COLO829 (cell line): ENCODE measurements around the gene DND1.
"Not testable (repeated sequence)": the region's sequence is repeated elsewhere in the genome, so short reads cannot be mapped to it uniquely, and the experiment has no call there.

Source experiments
- DNase-seq: peaks from one replicate; pipeline ENCODE4 v3.0.0; 2012; ENCODE audit warnings: low spot score

Gene DND1

DNA sequence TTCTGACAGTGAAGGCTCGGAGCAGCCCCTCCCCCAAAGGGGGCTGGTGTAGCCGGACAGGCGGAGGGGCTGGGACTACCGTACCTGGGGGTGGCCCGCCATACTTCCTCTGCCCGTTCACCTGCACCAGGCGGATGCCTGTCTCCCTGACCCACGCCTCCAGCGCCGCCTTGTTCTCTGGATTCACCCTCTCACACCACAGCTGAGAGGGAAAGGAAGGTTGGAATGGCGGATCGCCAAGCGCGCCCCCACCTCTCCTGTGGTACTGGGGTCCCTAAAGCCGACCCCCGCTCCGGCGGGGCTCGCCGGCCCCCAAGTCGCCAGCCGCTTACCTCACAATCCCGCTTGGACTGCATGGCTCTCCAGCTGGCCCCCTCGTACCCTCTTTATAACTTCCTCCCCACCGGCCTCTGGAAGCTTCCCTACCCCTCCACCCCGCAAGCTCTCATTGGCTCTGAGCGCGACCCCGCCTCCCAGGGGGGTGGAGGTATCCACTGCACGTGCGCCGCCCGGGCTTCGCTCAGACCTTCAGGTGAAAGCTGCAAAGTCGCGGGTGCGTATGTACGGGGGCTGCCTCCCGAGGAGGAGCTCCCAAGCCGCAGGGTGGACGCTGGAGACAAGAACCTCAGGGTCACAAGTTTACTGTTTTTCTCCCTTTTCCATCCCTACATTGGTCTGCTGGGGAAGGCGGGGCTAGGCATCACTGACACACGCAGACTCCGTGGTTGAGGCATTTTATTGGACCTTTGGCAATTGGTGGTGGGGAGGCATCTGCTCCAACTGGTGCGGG is at the start of gene DND1:
TSS of gene DND1 (minus strand) at position 390 of the 790 bp plus-strand sequence. CDS start at position 356, 34 bp downstream.
- DNase-seq = no peak

- not testable (repeated sequence) for DNase-seq
Measured at GRCh38 chr5:140721395-140721794, 48.0 kb upstream of the DND1 start.

DNA sequence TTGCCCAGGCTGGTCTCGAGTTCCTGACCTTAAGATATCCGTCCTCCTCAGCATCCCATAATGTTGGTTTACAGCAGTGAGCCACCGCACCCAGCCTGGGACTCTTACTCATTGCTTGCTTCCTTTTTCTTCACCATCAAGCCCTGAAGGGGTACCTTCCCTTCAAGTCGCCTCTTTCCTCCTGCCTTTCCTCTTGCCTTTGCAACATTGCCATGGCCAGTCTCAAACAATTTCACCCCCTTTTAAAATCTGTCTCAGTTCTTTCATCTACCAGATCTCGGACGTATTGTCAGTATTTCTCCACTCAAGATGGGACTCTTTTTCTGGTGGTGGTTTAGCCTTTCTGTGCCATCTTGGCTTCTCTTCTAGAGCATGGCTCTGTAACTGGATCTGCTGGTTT is 47.4 kb upstream of the DND1 start:
- DNase-seq = not testable (repeated sequence)

- DNase-seq = no peak
Measured at GRCh38 chr5:140718266-140718592, 44.9 kb upstream of the DND1 start.

- not testable (repeated sequence) for DNase-seq
Measured at GRCh38 chr5:140716238-140716637, 42.9 kb upstream of the DND1 start.

DNA sequence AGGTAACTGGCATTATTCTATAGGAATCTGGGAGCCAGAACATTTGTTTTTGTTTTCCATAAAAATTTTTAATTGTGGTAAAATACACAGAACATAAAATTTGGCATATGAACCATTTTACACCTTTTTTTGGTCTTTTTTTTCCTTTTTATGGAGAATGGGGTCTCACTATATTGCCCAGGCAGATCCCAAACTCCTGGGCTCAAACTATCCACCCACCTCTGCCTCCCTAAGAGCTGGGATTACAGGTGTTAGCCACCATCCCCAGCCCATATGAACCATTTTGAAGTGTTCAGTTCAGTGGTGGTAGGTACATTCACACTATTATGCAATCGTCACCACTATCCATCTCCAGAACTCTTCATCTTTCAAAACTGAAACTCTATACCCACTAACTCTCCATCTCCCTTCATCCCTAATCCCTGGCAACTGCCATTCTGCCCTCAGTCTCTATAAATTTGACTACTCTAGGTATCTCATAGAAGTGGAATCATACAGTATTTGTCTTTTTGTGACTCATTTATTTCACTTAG is 40.3 kb upstream of the DND1 start:
- DNase-seq = no peak

DNA sequence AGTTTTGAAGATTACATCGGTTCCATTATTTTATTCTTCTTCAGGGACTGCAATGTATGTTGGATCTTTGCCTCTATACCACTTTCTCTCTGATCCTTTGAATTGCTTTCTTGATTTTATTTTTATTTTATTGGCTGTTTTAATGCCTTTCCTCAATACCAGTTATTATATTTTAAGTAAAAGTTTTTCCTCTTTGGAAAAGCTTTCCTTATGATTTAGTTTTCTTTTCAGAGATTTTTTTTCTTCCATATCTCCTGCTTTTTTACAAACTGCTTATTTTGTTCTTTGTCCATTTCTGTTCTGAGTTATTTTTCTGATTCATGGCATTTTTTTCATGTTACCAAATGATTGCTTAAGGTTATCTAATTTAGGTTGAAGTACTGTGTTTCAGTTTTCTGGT is 38.4 kb upstream of the DND1 start:
- no peak for DNase-seq

- peak; percentile 92 for DNase-seq
Measured at GRCh38 chr5:140710899-140711552, 37.6 kb upstream of the DND1 start.

DNA sequence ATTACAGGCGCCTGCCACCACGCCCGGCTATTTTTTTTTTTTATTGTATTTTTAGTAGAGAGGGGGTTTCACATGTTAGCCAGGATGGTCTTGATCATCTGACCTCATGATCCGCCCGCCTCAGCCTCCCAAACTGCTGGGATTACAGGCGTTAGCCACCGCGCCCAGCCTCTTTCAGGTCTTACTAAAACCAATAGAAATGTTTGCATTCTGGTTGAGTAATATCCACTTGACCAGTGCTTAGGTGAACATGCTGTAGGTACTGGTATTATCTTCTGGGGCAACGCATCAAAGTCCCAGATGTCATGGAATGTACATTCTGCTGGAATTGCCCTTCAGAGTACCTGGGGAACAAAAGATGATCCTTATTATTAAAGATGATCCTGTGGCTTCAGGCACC is 35.4 kb upstream of the DND1 start:
- DNase-seq = not testable (repeated sequence)

DNA sequence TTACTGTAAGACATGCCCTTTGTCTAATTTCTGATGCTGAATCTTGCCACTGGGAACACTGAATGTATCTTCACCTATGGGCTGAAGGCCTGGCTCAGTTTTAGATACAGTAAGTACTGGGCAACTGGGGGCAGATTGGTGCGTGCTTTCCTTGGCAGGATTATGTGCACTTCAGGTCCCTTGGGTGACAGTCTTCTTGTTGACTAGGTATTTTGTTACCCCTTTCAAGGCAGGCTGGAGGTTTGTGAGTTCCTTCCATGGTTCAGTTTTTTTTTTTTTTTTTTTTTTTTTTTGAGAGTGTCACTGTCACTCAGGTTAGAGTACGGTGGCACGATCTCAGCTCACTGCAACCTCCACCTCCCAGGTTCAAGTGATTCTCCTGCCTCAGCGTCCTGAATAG is 34.4 kb upstream of the DND1 start:
- DNase-seq = no peak

DNA sequence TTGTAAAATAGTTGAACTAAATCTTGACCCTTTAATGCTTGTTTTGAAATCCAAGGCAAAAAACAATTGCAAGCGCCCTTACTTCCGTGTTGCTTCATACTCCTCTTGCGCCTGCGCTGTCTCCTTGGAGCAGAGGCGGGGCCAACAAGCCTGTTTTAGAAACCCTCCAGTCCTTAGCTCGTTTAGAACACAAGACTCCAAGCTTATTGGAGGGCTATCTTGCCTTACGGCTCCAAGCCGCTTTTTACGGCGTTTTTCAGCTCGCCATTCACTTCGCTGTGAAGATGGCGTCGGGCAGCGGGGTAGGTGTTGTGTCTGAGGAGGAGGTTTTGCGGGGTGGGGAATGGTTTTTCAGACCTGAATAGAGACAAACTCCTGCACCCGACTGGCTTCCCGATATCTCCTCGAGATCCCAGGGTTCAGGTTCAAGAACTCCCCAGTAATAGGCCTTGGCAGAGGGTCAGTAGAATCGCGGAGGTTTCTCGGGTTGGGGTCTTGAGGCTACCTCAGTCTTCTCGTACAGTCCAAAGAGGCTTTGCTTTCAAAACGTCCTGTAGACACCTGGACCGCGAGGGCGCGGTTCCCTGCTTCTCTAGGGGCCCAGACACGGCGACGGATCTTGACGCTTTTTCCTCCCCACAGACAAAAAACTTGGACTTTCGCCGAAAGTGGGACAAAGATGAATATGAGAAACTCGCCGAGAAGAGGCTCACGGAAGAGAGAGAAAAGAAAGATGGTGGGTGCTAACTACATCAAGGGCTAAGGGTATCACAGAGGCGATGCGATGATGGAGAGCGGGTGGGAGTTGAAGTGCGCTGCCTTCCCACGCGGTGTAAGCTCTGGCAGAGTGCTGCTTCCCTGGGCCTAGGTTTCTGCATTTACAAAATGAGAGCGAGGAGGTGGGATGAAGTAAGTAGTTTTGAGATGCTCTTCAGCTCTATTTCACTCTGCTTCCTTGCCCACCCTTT is 27.1 kb upstream of the DND1 start, which contains the start of gene ZMAT2:
TSS of gene ZMAT2 (plus strand) at position 271 of the 968 bp plus-strand sequence. CDS start at position 285, 14 bp downstream.
- peak; percentile 92 for DNase-seq

DNA sequence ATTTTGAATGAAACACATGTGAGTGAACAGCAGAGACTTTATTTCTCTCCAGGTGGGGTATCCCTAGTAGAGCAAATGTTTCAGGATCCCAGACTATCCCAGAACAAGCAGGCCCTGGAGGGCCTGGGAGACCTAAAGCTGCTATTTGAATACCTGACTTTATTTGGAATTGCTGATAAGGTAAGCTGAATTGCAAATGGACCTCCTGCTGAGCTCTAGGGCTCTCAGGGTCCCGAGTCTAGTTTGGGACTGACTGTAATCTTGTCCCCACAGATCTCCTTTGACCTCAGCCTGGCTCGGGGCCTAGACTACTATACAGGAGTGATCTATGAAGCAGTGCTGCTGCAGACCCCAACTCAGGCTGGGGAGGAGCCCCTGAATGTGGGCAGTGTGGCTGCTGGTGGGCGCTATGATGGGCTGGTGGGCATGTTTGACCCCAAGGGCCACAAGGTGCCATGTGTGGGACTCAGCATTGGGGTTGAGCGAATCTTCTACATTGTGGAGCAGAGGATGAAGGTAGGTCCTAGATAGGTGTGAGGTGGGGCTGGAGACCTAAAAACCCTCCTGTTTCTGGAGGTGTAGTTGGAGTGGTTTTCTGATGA is 23.6 kb upstream of the DND1 start:
- no peak for DNase-seq

GRCh38 chr5:140694276-140694675 is 20.9 kb upstream of the DND1 start:
- no peak for DNase-seq

GRCh38 chr5:140690941-140691924 is 17.9 kb upstream of the DND1 start, which contains the start of the genes HARS1 and HARS2:
Gene HARS1, minus strand, starts transcription at chr5:140691370. Its CDS starts 66 bp downstream, at chr5:140691304.
Gene HARS2, plus strand, starts transcription at chr5:140691455. Its CDS starts 194 bp downstream, at chr5:140691649.
- peak; percentile 89 for DNase-seq

DNA sequence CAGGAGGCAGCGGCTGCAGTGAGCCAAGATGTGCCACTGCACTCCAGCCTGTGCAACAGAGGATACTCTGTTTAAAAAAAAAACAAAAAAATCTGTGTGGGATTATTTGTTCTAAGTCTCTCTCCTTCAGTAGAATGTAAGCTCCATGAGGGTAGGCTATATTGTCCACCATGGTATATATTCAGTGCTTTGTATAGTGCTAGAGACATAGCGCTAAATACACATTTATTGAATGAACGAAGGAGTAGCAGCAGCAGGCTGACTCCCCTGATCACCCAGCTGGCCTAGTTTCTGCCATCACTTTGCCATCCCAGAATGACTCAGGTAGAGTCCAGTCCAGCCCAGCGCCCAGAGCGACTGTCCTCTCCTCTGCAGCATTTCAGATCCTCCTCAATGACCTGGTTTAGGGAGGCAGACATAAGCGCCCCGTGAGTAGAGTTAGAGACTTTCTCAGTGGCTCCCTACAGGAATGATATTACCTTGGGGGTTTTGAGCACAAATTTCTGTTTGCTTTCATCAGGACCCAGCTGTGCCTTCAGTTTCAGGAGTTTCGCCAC is 17.1 kb upstream of the DND1 start:
- no peak for DNase-seq

DNA sequence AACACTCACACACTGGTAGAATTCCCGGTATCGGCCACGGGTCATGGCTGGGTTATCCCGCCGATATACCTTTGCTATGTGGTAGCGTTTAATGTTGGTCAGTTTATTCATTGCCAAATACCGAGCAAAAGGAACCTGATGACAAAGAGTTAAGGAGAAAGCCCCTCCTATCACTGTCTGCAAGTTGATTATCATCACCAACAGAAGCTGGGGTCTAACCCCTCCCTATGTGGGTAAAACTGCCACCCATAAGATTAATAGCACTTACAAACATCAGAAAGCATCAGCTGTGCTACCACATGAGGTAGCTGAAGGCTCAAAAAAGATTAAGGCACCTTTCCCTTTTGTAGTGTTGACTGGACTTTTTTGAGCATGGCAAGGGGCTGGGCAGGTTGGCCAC is 5.6 kb upstream of the DND1 start:
- no peak for DNase-seq

GRCh38 chr5:140677947-140678346 is 4.6 kb upstream of the DND1 start:
- no peak for DNase-seq

GRCh38 chr5:140674629-140675028 is 1.3 kb upstream of the DND1 start:
- no peak for DNase-seq

DNA sequence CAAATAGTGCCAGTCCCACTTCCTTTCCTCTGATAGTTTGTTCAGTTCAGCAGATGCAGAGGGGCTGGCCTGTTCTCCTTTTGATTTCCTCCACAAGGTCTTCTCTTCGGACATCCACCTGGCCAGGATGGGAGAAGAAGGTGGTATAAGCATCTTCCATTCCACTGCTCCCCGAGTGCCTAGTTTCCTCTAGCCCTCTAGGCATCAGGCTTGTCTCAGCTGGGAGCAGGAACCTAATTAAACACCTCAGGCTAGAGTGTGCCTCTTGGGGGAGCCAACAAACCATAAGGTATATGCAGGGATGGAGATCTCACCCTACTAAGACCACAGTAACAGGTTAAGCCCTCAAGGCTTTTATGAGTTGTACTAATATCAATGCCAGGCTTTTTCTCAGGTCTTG is 835 bp upstream of the DND1 start:
- DNase-seq = no peak
